H1 (cell line): ENCODE measurements around the gene MYLIP. TPM values are rescaled to one million over a fixed set of nuclear protein-coding genes. Genes with fewer than 3 reads are reported as not detected.

ENCODE experiments used
- CHD1 ChIP-seq: IDR thresholded peaks from 2 replicates; pipeline ENCODE4 v1.6.1; 2012; ENCODE audit warnings: low read depth, low read length, improper control_type of control experiment
- CHD7 ChIP-seq: fragments of 300-600 bp; sonication (generic); IDR thresholded peaks from 2 replicates; pipeline ENCODE4 v1.7.1; 2012; ENCODE audit warnings: low read length, moderate library complexity, mild to moderate bottlenecking, inconsistent platforms; ENCODE audit not compliant: insufficient replicate concordance
- KDM4A ChIP-seq: IDR thresholded peaks from one replicate; pipeline ENCODE4 v1.7.1; 2012; ENCODE audit warnings: low read depth, mild to moderate bottlenecking, moderate library complexity, low read length, inconsistent platforms; ENCODE audit not compliant: severe bottlenecking
- KDM5A ChIP-seq: fragments of 200-600 bp; IDR thresholded peaks from 2 replicates; pipeline ENCODE4 v1.7.1; 2012; ENCODE audit warnings: mild to moderate bottlenecking, low read length, inconsistent platforms, mixed read lengths
- RAD21 ChIP-seq, 2 experiments: IDR thresholded peaks in 1 of 2; conservative IDR thresholded peaks in 1 of 2; 2 replicates each; pipeline ENCODE4 v1.6.1; 2011; ENCODE audit warnings: low read depth in 2 of 2, low read length in 2 of 2, improper control_type of control experiment in 1 of 2, inconsistent platforms in 1 of 2, mild to moderate bottlenecking in 1 of 2, moderate library complexity in 1 of 2
- SIX5 ChIP-seq: IDR thresholded peaks from 2 replicates; pipeline ENCODE4 v1.6.1; 2011; ENCODE audit warnings: mild to moderate bottlenecking, low read depth, low read length
- SRF ChIP-seq: IDR thresholded peaks from 2 replicates; pipeline ENCODE4 v1.6.1; 2011; ENCODE audit warnings: mild to moderate bottlenecking, low read depth, low read length, moderate library complexity
- TCF12 ChIP-seq: IDR thresholded peaks from 2 replicates; pipeline ENCODE4 v1.6.1; 2011; ENCODE audit warnings: low read depth, mild to moderate bottlenecking, low read length
- polyA plus RNA-seq, 7 experiments: library from polyadenylated mRNA; depleted of rRNA in 3 of 7; stranded (reverse) in 5 of 7; unstranded in 2 of 7; fragments of >200 nt in 5 of 7; fragments of 200-250 nt in 2 of 7; gene quantifications; 1 replicate in 5 of 7; 2 replicates in 1 of 7; 4 replicates in 1 of 7; pipeline versions ENCODE4 v1.2.1 to v1.2.3, GENCODE V29; 2011 to 2013; ENCODE audit warnings: missing spikeins in 2 of 7, mixed read lengths in 2 of 7
- total RNA-seq: library from RNA; stranded (reverse); fragmentation: NEBNext Ultra II Directional; extraction: Animal tissue kit (Norgen Biotek cat#: 25700); gene quantifications from 2 replicates; pipeline ENCODE4 v1.2.1, GENCODE V29; 2021

Gene MYLIP
- total and polyA plus RNA-seq, 2 of the 8 experiments (the other 6 are each of a cell fraction or from before 2014, with no cell fraction given): 21.1 to 26.9 TPM

- TF ChIP-seq KDM5A: no peak
- no peak for TF ChIP-seq TCF12
- TF ChIP-seq CHD1: no peak
- no peak for TF ChIP-seq CHD7
- TF ChIP-seq RAD21 (IDR thresholded peaks at IDR 0.05 in 1 of 2, conservative IDR thresholded peaks at IDR 0.05 in 1 of 2; ENCODE audit: low read depth in 2 of 2, low read length in 2 of 2): no peak
- TF ChIP-seq KDM4A: no peak
- no peak for TF ChIP-seq SIX5
- no peak for TF ChIP-seq SRF
Measured at GRCh38 chr6:16154904-16155303, 26.0 kb downstream of the MYLIP start (continued).
